Body of pancreas (tissue), 4 donors: ENCODE results near the gene ASB8.
"Not testable (repeated sequence)": the region's sequence is repeated elsewhere in the genome, so short reads cannot be mapped to it uniquely, and the experiment has no call there.

Source experiments
- POLR2A ChIP-seq, 3 donors: fragments of 450-650 bp; IDR thresholded peaks; one replicate each; pipeline ENCODE4 v1.6.1; 2016; ENCODE audit warnings: antibody characterized with exemption in 3 of 3, mild to moderate bottlenecking in 2 of 3
- TF ChIP-seq, protein P1 (sequence below), 7 experiments: fragments of 450-650 bp in 4 of 7; fragments of 200-600 bp in 3 of 7; sonication (generic) in 3 of 7; IDR thresholded peaks; one replicate each; pipeline ENCODE4 v1.5.1; 2016 to 2019; ENCODE audit warnings: antibody characterized with exemption in 7 of 7

DNA sequence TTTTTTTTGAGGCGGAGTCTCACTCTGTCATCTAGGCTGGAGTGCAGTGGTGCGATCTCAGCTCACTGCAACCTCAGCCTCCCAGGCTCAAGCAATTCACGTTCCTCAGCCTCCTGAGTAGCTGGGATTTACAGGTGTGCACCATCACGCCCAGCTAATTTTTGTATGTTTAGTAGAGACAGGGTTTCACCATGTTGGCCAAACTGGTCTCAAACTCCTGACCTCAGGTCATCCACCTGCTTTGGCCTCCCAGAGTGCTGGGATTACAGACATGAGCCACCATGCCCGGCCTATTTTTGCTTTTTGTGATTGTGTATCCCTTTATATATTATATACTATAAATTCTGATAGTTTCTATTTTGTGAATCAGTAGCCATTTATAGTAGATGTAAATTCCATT, 1.5 kb downstream of the ASB8 start:
- TF ChIP-seq, protein P1, sequence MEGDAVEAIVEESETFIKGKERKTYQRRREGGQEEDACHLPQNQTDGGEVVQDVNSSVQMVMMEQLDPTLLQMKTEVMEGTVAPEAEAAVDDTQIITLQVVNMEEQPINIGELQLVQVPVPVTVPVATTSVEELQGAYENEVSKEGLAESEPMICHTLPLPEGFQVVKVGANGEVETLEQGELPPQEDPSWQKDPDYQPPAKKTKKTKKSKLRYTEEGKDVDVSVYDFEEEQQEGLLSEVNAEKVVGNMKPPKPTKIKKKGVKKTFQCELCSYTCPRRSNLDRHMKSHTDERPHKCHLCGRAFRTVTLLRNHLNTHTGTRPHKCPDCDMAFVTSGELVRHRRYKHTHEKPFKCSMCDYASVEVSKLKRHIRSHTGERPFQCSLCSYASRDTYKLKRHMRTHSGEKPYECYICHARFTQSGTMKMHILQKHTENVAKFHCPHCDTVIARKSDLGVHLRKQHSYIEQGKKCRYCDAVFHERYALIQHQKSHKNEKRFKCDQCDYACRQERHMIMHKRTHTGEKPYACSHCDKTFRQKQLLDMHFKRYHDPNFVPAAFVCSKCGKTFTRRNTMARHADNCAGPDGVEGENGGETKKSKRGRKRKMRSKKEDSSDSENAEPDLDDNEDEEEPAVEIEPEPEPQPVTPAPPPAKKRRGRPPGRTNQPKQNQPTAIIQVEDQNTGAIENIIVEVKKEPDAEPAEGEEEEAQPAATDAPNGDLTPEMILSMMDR (IDR thresholded peaks at IDR 0.05), result not testable (repeated sequence)
- not testable (repeated sequence) for TF ChIP-seq POLR2A (IDR thresholded peaks at IDR 0.05)
